Type B pancreatic cell (in vitro differentiated cells): ENCODE results near the gene PRKD1. TPM values are rescaled to one million over a fixed set of nuclear protein-coding genes. Genes with fewer than 3 reads are reported as not detected.

Experiments used
- DNase-seq: peaks from one replicate; pipeline ENCODE4 v3.0.0; 2021; ENCODE audit warnings: mixed read lengths; ENCODE audit not compliant: unreplicated experiment; ENCODE audit errors: extremely low spot score
- H3K27ac Mint-ChIP-seq: 2 replicates; pipeline ENCODE4 v1.8.0; 2021; ENCODE audit warnings: mild to moderate bottlenecking, mixed read lengths
- H3K27me3 Mint-ChIP-seq: 2 replicates; pipeline ENCODE4 v1.8.0; 2021; ENCODE audit warnings: mixed read lengths
- H3K36me3 Mint-ChIP-seq: 2 replicates; pipeline ENCODE4 v1.8.0; 2021; ENCODE audit warnings: mixed read lengths
- H3K4me1 Mint-ChIP-seq: one replicate; pipeline ENCODE4 v1.8.0; 2021; ENCODE audit warnings: mixed read lengths; ENCODE audit not compliant: unreplicated experiment
- H3K4me3 Mint-ChIP-seq: 2 replicates; pipeline ENCODE4 v1.8.0; 2021; ENCODE audit warnings: mild to moderate bottlenecking, mixed read lengths
- H3K9me3 Mint-ChIP-seq: 2 replicates; pipeline ENCODE4 v1.8.0; 2021; ENCODE audit warnings: mixed read lengths
- CTCF ChIP-seq: fragments of 200-600 bp; sonication (generic); conservative IDR thresholded peaks from 2 replicates; pipeline ENCODE4 v1.5.0; 2021; ENCODE audit warnings: antibody characterized with exemption, mild to moderate bottlenecking
- total RNA-seq: library from RNA; stranded (reverse); gene quantifications from 2 replicates; pipeline ENCODE4 v1.2.1, GENCODE V29; 2021; ENCODE audit warnings: low replicate concordance

The PRKD1 gene
- total RNA-seq, 1 donor from 2014 or later = 16.3 TPM

GRCh38 chr14:29743531-29743930, 184.1 kb downstream of the PRKD1 start:
- no peak overlapping the region for H3K4me3 Mint-ChIP-seq
- H3K4me1 Mint-ChIP-seq = no peaks in the 10 kb centered on the region
- H3K9me3 Mint-ChIP-seq = no peaks in the 10 kb centered on the region
- H3K27me3 Mint-ChIP-seq = no peaks in the 10 kb centered on the region
- H3K27ac Mint-ChIP-seq = no peak overlapping the region
- DNase-seq = no peak
- no peaks in the 10 kb centered on the region for H3K36me3 Mint-ChIP-seq
- TF ChIP-seq CTCF = no peak

GRCh38 chr14:29741909-29742401, 185.7 kb downstream of the PRKD1 start:
- peaks cover 4% of the 10 kb centered on the region for H3K9me3 Mint-ChIP-seq
- peaks cover 3% of the 10 kb centered on the region for H3K36me3 Mint-ChIP-seq

GRCh38 chr14:29740491-29740890, 187.2 kb downstream of the PRKD1 start:
- no peak for DNase-seq
- no peak for TF ChIP-seq CTCF
- Mint-ChIP-seq H3K4me3 (no peak overlapping the region), H3K9me3 (peaks cover 4% of the 10 kb centered on the region), H3K36me3 (peaks cover 3% of the 10 kb centered on the region), H3K27me3 (no peaks in the 10 kb centered on the region), H3K27ac (no peak overlapping the region), H3K4me1 (no peaks in the 10 kb centered on the region)

More at GRCh38 chr14:29741909-29742401, 185.7 kb downstream of the PRKD1 start:
- Mint-ChIP-seq H3K27ac (no peak overlapping the region), H3K27me3 (no peaks in the 10 kb centered on the region), H3K4me1 (no peaks in the 10 kb centered on the region), H3K4me3 (no peak overlapping the region)
- TF ChIP-seq CTCF = no peak
- DNase-seq = no peak

- no peak for DNase-seq
- Mint-ChIP-seq H3K4me1 (no peaks in the 10 kb centered on the region), H3K27me3 (no peaks in the 10 kb centered on the region), H3K4me3 (no peak overlapping the region), H3K9me3 (peaks cover 4% of the 10 kb centered on the region), H3K27ac (no peak overlapping the region), H3K36me3 (peaks cover 3% of the 10 kb centered on the region)
- TF ChIP-seq CTCF = no peak
Measured at GRCh38 chr14:29738950-29739349, 188.7 kb downstream of the PRKD1 start.

GRCh38 chr14:29738056-29738455, 189.6 kb downstream of the PRKD1 start:
- Mint-ChIP-seq H3K27me3 (no peaks in the 10 kb centered on the region), H3K9me3 (peaks cover 4% of the 10 kb centered on the region), H3K4me1 (no peaks in the 10 kb centered on the region), H3K27ac (no peak overlapping the region), H3K36me3 (peaks cover 3% of the 10 kb centered on the region), H3K4me3 (no peak overlapping the region)
- no peak for TF ChIP-seq CTCF
- no peak for DNase-seq

GRCh38 chr14:29735459-29735858, 192.2 kb downstream of the PRKD1 start:
- Mint-ChIP-seq H3K36me3 (peaks cover 3% of the 10 kb centered on the region), H3K27me3 (no peaks in the 10 kb centered on the region), H3K9me3 (peaks cover 4% of the 10 kb centered on the region), H3K4me3 (no peak overlapping the region), H3K4me1 (no peaks in the 10 kb centered on the region), H3K27ac (no peak overlapping the region)
- TF ChIP-seq CTCF = no peak
- DNase-seq = no peak
